AG10803 (cell line): Measurements from ENCODE around the gene NT5C.
A peak's percentile ranks its signal among the peaks of the same experiment; 100 is the strongest.

Experiments
- DNase-seq: peaks from one replicate; pipeline ENCODE4 v3.0.0; 2010; ENCODE audit warnings: low read depth
- H3K4me3 ChIP-seq: 2 replicates; pipeline ENCODE4 v1.5.1; 2011; ENCODE audit warnings: mild to moderate bottlenecking, low read length, control low read depth
- TF ChIP-seq, protein P1 (sequence below): conservative IDR thresholded peaks from 2 replicates; pipeline ENCODE4 v1.5.1; 2011; ENCODE audit warnings: mild to moderate bottlenecking, low read length, control low read depth, inconsistent platforms

NT5C gene

DNA sequence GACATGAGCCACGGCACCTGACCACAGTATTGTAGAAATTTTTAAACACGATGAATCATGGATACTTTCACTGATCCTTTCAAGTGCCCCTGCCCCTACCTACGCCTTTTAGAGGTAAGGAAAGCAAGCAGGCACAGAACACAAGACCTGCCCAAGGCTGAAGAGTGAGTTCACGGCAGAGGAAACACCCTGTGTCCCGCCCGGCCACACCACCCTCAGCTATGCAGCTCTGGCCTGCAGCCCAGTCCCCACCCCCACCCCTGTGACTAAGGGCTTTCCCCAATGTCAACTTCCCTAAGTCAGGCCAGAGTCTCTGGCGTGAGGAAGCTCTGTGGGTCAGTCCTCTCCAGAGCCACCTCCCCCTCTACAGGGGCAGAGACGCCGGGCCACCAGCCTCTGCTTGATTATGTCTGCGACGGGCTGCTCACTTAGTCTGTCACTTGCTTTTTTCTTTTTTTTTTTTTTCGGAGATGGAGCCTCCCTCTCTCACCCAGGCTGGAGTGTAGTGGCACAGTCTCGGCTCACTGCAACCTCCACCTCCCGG, 35.4 kb downstream of the NT5C start:
- peak; percentile 72 for DNase-seq
- TF ChIP-seq, protein P1, sequence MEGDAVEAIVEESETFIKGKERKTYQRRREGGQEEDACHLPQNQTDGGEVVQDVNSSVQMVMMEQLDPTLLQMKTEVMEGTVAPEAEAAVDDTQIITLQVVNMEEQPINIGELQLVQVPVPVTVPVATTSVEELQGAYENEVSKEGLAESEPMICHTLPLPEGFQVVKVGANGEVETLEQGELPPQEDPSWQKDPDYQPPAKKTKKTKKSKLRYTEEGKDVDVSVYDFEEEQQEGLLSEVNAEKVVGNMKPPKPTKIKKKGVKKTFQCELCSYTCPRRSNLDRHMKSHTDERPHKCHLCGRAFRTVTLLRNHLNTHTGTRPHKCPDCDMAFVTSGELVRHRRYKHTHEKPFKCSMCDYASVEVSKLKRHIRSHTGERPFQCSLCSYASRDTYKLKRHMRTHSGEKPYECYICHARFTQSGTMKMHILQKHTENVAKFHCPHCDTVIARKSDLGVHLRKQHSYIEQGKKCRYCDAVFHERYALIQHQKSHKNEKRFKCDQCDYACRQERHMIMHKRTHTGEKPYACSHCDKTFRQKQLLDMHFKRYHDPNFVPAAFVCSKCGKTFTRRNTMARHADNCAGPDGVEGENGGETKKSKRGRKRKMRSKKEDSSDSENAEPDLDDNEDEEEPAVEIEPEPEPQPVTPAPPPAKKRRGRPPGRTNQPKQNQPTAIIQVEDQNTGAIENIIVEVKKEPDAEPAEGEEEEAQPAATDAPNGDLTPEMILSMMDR: no peak

DNA sequence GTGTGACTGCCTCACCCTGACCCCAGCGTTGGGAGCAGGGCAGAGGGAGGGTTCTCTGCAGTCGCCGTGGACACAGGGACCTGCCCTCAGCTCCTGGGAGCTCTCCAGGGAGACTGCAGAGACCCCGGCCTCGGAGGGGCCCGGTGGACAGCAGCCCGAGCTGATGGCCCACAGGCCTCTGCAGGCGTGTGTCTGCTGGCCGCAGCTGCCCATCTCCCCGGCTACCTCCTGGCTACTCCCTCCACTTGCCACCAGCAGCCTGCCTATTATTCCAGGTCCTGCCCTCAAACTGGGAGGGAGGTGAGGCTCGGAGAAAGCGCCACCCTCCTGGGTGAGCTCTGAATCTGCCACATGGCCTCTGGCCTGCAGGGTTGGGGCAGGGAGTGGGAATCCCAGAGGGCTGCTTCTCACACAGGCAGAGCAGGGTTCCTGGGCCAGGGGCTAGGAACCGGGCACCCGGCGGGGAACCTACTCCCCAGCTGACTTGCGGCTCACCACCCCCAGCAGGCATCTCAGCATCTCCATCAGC, 36.6 kb downstream of the NT5C start:
- no peak for DNase-seq
- H3K4me3 ChIP-seq: no peak overlapping the region

More for the DNA sequence above, 35.4 kb downstream of the NT5C start:
- no peak overlapping the region for H3K4me3 ChIP-seq

DNA sequence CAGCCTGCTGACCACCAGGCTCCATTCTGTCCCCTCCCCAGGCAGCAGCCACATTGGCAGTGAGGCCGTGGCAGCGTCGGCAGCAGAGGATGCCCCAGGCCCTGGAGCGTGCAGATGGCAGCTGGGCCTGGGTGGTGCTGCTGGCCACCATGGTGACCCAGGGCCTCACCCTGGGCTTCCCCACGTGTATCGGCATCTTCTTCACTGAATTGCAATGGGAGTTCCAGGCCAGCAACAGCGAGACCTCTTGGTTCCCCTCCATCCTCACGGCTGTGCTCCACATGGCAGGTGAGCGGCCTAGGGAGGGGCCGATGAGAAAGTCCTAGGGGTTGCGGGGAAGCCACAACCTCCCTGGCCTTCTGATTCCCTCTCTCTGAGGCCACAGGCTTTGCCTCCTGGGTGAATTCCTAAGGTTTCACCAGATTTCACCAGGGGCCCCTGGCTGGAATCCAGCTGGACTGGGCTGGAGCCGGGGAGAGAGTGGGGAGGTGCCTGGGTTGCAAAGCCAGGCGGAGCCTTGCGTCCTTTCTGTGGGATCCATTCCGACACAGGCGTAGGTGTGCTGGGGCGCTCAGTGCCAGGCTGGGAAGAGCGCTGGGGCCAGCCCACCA, 37.9 kb downstream of the NT5C start:
- TF ChIP-seq, protein P1: no peak
- H3K4me3 ChIP-seq: no peak overlapping the region
- DNase-seq: no peak

More for the DNA sequence above, 36.6 kb downstream of the NT5C start:
- TF ChIP-seq, protein P1: no peak

DNA sequence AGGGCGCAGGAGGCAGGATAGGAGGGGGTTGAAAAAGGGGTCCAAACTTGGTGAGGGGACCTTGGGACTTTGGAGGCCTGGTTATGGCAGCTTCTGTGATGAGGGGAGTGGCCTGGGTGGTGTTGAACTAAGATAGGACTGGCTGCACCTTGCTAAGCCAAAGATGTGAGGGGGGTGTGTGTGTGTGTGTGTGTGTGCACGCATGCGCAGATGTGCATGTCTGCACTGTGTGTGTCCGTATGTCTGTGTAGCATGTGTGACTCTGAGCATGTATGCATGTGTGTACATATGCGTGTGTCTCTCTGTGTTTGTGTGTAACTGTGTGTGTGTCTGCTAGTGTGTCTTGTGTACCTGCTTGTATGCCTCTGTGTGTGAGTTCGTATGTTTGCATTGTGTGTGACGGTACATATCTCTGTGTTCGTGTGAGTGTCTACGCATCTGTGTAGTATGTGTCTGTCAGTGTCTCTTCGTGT, 39.7 kb downstream of the NT5C start:
- H3K4me3 ChIP-seq: no peak overlapping the region
- TF ChIP-seq, protein P1: no peak
- no peak for DNase-seq

DNA sequence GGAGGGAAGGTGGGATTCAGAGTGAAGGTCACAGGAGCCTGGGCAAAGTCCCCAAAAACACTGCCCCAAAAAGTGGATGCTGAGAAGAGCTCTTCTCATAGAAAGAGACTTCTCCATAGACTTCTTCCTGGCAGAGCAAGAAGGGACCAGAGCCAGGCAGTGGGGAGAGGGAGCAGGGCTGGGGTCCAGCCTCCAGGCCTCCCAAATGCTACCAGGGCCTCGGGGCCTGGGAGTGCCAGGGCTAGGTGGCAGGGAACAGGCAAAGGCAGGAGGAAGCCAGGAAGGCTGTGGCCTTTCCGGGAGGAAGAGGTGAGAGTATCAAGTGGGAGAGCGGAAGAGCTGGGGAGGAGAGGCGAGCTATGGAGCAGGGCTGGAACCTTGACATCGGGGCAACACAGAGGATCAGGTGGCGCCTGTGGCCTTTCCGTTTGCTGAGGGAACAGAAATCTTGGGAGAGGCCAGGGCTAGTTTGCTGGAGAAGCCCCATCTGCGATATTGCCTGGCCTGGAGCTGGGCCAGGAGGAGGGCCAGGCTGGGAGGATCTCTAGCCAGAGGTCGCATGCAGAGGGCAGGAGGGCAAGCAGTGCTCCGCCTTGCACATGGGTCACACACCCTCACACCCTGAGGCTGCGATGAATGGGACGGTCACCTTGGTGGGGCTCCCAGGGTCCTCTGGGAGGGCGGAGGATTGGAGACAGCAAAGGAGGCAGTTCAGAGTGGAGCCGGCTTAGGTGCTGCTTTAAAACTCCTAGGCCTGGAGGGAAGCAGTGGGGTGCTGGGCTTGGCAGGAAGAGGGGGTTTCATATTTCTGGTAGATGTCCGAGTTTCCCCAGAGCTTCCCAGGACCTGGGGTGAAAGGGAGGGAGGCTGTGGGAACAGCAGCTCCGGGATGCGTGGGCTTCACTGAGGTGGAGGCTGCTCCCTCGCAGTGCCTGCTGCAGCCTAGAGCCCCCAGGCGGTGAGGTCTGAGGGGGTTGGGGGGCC, 40.4 kb downstream of the NT5C start:
- no peak for DNase-seq

More for the DNA sequence above, 40.4 kb downstream of the NT5C start:
- TF ChIP-seq, protein P1: no peak
- H3K4me3 ChIP-seq: peak overlapping the region; percentile 5; the same call in 1 of the 2 replicates
